Activated CD4-positive, CD25-positive, alpha-beta regulatory T cell treated with anti-CD3 and anti-CD28 coated beads, Interleukin-2, amount 50 U/mL, for 24 hours (primary cell): ENCODE data around the gene XPC.

ENCODE experiments used
- ATAC-seq, 2 donors: fragments of 150-1000 bp; cut with Tn5 transposase; one replicate each; pipeline ENCODE4 v1.10.0; 2021; ENCODE audit warnings: mild to moderate bottlenecking in 1 of 2, moderate library complexity in 1 of 2

The XPC gene

GRCh38 chr3:14206548-14207177 lies 28.3 kb upstream of the XPC start:
- no peak for ATAC-seq

GRCh38 chr3:14204515-14205284 lies 26.3 kb upstream of the XPC start:
- no peak for ATAC-seq

GRCh38 chr3:14203521-14204079 lies 25.2 kb upstream of the XPC start:
- ATAC-seq = peak in 1 of 2 donors; percentile 51

GRCh38 chr3:14202874-14203520 lies 24.6 kb upstream of the XPC start:
- ATAC-seq = no peak

DNA sequence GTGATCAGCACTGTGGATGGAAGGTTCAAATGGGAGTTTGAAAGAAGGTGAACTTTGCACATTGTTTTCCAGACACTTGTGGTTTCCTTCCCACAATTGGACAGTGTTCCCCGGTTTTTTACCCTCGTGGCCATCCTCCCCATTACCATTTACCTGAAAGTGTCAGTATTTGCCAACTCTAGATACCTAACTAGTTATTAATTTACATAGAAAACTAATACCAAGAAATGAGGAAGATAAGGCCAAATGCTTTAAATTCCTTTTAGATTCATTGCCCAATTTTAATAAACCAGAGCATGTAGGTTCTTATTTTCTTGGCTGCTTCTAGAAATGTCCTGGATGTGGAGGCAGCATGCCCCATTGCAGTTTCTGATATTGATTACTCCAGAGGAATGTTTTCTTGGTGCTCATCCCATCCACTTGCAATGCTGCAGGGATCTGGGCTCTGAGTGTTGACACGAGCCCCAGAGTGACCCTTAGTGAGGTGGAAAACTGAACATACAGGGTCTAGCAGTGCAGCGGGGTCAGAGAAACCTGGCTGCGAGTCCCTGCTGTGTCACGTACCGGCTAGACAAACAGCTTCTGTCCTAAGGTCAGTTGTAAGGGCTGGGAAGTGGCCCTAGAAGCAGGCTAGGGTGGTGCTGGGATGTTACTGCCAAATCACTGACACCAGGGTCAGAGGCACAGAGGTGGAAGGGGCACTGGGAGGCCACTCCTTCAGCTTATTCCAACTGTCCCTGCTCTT lies 23.7 kb upstream of the XPC start:
- no peak for ATAC-seq

GRCh38 chr3:14200841-14201240 lies 22.4 kb upstream of the XPC start:
- ATAC-seq = no peak

DNA sequence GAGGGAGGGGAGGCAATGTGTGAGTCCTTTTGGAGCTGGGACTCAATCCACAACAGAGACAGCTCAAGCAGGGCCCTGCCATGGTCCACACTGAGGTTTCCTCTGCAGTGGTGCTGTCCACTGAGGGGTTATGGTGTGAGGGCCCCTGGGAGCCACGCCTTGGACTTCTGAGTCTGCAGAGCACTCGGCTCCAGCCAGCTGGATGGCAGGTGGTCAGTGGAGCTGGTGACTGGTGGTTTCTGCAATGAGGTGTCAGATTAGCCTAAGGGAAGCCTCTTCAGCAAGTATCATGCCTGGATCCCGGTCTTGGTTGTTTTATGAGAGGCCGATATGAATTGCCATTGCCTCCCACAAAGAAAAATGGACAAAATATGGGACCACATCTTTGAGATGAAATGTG lies 21.9 kb upstream of the XPC start:
- no peak for ATAC-seq

GRCh38 chr3:14199641-14200040 lies 21.2 kb upstream of the XPC start:
- no peak for ATAC-seq

- no peak for ATAC-seq
These were observed 16.5 kb upstream of the XPC start for GRCh38 chr3:14194865-14195264.

GRCh38 chr3:14188041-14188754 lies 9.8 kb upstream of the XPC start:
- peak; percentile 72 to 83 for ATAC-seq

- ATAC-seq = no peak
These were observed 8.6 kb upstream of the XPC start for GRCh38 chr3:14186854-14187458.

DNA sequence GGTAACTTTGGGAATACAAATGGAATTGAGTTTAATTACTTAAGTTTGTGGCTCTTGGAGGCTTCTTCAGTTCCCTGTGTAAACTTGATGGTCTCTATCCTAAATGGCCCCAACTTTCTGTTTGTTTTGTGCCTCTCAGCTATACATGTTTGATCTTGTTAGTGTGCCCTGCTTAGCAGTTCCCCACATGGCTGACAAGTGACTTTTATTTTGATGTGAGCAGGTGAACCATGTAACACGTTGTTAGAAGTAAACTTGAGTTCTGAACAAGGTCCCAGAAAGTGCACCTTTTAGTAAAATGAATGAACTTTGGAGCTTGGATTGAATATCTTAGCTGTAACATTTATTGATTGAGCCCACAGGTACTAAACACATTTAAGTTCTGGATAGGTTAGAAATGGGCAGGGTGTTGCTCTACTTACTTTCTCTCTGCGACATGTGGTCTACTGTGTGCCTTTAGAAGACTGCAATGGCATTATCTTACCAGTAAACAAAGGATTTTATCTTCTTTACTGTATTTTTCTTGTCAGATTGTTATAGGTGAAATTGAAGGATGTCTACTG lies 4.7 kb upstream of the XPC start:
- ATAC-seq = no peak

DNA sequence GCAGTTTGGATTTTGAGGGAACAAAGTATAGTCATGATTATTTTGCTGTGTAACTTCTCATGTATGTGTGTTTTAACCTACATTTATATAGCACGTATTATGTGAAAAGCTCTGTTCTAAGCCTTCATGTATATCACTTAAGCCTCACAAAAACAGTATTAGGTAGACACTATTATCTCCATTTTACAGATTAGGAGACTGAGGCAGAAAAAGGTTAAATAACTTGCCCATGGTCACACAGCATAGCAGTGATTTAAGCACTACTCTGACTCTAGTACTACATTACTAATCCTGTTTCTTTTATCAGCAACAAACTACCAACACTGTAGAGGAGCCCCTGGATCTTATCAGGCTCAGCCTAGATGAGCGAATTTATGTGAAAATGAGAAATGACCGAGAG lies 2.9 kb upstream of the XPC start:
- no peak for ATAC-seq

DNA sequence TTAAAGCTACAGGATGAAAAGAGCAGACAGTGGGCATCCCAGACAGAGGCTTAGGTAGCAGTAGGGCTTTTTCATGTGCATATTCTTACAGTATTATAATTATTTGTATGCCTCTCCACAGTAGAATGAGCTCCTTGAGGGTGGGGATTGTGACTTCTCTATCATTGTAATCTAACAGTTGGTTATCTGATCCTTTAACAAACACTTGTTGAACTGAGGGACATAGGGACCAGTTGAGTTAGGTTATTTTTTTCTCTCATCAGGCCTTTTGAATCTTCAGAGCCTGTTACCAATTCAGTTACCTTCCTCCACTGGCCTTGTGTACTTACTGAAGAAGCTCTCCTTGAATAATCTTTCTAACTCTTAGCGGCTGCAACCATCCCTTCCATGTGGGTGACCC lies 1.4 kb upstream of the XPC start:
- ATAC-seq = no peak

GRCh38 chr3:14179114-14179465 lies 689 bp upstream of the XPC start:
- ATAC-seq = no peak

DNA sequence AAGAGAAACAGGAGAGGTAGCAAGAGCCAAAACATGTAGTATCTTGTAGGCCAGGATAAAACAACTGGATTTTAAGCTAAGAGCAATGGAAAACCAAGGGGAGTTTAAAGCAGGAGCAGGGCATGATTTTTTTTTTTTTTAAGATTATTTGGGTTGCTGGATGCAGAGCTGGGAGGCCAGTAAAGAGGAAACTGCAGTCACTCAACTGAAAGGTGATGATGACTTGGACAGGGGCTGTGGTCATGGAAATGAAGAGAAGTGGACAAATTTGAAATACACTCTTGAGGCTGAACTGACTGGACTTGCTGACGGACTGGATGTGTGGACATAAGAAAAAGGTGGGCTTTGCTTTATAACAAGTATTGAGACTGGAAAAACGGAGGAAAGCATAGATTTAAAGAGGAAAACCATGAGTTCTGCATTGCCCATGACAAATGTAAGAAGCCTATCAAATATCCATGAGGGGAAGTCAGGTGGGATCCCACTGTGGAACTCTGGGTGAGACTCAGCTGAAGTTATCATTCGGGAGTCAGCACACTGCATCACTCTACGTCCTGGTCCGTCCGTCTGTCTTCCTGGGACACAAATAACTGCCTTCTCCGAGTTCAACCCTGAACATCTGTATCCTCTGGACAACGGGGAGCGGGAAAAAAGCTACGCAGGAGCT lies 688 bp downstream of the XPC start:
- peak; percentile 1 to 2 for ATAC-seq

DNA sequence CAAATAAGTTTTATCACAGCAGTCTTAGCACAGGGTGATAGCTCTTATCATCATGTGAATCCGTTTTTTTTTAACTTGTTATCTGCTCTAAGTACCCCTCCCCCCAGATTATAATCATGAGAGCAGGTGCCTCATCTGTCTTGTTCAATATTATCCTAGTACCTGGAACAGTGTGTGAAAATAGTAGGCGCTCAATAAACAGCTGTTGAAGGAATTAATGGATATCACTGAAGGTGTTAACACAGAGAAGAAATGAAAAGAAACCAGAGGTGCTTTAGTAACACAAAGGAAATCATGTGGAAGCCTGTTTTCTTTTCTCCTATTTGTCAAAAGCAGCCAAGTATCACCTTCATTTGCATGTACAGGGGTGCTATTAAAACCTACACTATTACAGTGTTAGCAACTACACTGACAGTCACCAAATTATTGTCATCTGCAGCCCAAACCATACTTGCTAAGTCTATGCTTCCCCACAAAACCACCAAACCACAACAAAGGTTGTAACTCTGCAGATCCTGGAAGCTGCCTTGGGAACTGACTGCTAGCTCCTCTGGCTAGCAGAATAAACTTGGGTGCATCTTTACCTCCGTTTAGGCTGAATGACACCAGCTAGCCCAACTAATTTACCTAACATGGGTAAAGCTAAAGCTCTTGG lies 2.9 kb downstream of the XPC start:
- peak; percentile 29 to 46 for ATAC-seq

DNA sequence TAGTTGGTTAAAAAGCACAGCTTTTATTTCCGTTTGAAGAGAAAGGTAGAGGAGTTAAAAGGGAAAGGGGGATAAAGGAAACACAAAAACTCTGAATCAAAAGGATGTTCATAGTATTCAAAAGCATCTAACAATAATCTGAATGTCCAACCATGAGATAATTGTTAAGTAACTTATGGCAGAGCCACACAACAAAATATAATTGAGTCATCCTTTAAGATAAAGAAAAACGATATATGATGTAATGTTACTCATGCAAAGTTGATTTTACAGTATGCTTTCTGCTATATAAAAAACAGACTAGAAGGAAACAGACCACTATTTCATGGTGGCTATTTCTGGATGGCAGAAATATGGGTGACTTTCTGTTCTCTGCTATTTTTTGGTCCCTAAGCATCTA lies 3.9 kb downstream of the XPC start:
- no peak for ATAC-seq

- no peak for ATAC-seq
These were observed 5.9 kb downstream of the XPC start for GRCh38 chr3:14172496-14172895.

DNA sequence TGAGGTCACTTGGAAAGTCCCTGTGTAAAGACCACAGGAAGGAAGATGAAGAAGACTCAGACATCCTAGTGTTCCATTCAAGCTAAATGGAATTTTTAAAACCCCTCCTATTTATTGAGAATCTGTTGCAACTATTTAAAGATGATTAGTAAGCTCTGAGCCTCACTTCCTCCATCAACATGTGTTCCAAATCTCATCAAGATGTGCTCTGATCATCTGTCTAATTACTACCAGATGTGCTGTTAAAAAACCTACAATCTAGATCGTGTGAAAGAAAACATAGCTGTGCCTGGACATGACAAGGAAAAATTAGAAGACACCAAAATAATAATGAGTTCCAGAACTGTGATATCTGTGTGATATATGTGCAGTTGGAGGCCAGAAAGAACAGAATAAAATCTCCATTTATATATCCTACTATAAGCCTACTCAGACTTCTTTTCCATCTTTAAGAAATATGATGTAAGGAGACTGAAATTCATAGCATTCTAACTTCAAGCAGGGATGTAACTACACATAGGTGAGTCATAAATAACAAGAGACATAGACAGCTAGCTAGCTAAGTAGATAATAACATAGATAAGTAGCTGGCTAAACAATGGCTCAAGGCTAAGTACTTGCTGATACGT lies 7.8 kb downstream of the XPC start:
- no peak for ATAC-seq
